ENCODE measurements around the gene GCH1. TPM values are rescaled to one million over a fixed set of nuclear protein-coding genes. Genes with fewer than 3 reads are reported as not detected.

Gene GCH1
- total RNA-seq, 1 experiment from 2014 or later: 16.7 TPM

- Histone ChIP-seq H2AFZ (ENCODE audit: low read depth, low read length, poor library complexity, severe bottlenecking) (no peak overlapping the region), H3K36me3 (ENCODE audit: control insufficient read depth in 1 of 2, insufficient read depth in 2 of 2, low read length in 2 of 2) (0 out of 4 replicates have a peak, but pooled peaks cover 0 to 5% of the 10 kb centered on the region in 2 experiments), H3K4me2 (ENCODE audit: low read length) (no peak overlapping the region), H3K9me3 (ENCODE audit: control insufficient read depth in 1 of 2, insufficient read depth in 1 of 2, low read depth in 1 of 2, low read length in 2 of 2) (no peaks in the 10 kb centered on the region), H3K27ac (ENCODE audit: low read depth, low read length) (no peak overlapping the region), H3K27me3 (ENCODE audit: insufficient read depth, low read length) (no peaks in the 10 kb centered on the region), H3K9me2 (ENCODE audit: insufficient read depth) (no peaks in the 10 kb centered on the region), H3K4me3 (replicated peaks in 1 of 2; ENCODE audit: low read depth in 1 of 2, low read length in 2 of 2) (no peak overlapping the region), H3K79me2 (ENCODE audit: insufficient read depth, low read length) (no peaks in the 10 kb centered on the region), H3K4me1 (ENCODE audit: control insufficient read depth in 1 of 2, insufficient read depth in 2 of 2, low read length in 2 of 2) (no peaks in the 10 kb centered on the region), H3K9ac (ENCODE audit: low read length) (no peak overlapping the region), H4K20me1 (ENCODE audit: insufficient read depth) (no peaks in the 10 kb centered on the region)
- intact Hi-C loops (cut with micrococcal nuclease): no loop called here
- DNase-seq (ENCODE audit: low read depth, low spot score) (no peak), ATAC-seq (no peak)
- no TSS peak for BruUV-seq (replicated peaks)
- TF ChIP-seq RAD21 (IDR thresholded peaks at IDR 0.05; ENCODE audit: low read depth): no peak
- TF ChIP-seq TCF7L2 (IDR thresholded peaks at IDR 0.05; ENCODE audit: borderline replicate concordance, extremely low read depth, insufficient read depth, insufficient read length): no peak
- no peak for TF ChIP-seq SIN3A (IDR thresholded peaks at IDR 0.05; ENCODE audit: low read depth)
- TF ChIP-seq REST (IDR thresholded peaks at IDR 0.05; ENCODE audit: low read depth): no peak
- TF ChIP-seq EZH2 (IDR thresholded peaks at IDR 0.05): no peak
- no peak for TF ChIP-seq ZNF274 (IDR thresholded peaks at IDR 0.05; ENCODE audit: low read depth, low read length)
- CTCF ChIA-PET: no interaction called here
- POLR2A ChIA-PET: no interaction called here
- RAD21 ChIA-PET (ENCODE audit: low non-redundant PET in 1 of 2, low total read pairs in 2 of 2, uncharacterized antibody in 2 of 2, unreplicated experiment in 2 of 2): no interaction called here
These were observed 32.5 kb upstream of the GCH1 start for GRCh38 chr14:54935100-54935499.

DNA sequence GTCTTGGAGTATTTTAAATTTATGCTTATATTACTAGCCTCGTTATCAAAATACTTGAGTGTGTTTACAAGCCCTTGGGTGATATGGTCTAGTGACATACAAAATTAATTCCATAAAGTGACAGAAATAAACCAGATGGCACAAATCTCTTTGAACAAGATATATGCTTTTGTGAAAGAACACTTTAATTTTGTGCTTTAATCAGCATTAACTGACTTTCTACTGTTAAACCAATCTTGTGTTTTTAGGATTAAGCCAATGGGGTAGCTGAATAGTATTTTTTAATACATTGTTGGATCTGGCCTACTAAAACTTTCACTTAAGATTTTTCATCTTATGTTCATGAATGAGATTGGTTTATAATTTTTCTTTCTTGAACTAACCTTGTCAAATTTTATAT lies 30.4 kb upstream of the GCH1 start:
- H3K9me3 ChIP-seq (ENCODE audit: control insufficient read depth in 1 of 2, insufficient read depth in 1 of 2, low read depth in 1 of 2, low read length in 2 of 2): no peaks in the 10 kb centered on the region
- CTCF ChIA-PET: no interaction called here
- no TSS peak for BruUV-seq (replicated peaks)
- RAD21 ChIA-PET (ENCODE audit: low non-redundant PET in 1 of 2, low total read pairs in 2 of 2, uncharacterized antibody in 2 of 2, unreplicated experiment in 2 of 2): no interaction called here
- H3K27ac ChIP-seq (ENCODE audit: low read depth, low read length): no peak overlapping the region
- no peak overlapping the region for H3K4me3 ChIP-seq (replicated peaks in 1 of 2; ENCODE audit: low read depth in 1 of 2, low read length in 2 of 2)
- H3K79me2 ChIP-seq (ENCODE audit: insufficient read depth, low read length): no peaks in the 10 kb centered on the region
- intact Hi-C loops (cut with micrococcal nuclease): no loop called here
- H3K4me2 ChIP-seq (ENCODE audit: low read length): no peak overlapping the region
- H3K27me3 ChIP-seq (ENCODE audit: insufficient read depth, low read length): no peaks in the 10 kb centered on the region
- H4K20me1 ChIP-seq (ENCODE audit: insufficient read depth): no peaks in the 10 kb centered on the region
- no peaks in the 10 kb centered on the region for H3K4me1 ChIP-seq (ENCODE audit: control insufficient read depth in 1 of 2, insufficient read depth in 2 of 2, low read length in 2 of 2)
- no peaks in the 10 kb centered on the region for H3K36me3 ChIP-seq (ENCODE audit: control insufficient read depth in 1 of 2, insufficient read depth in 2 of 2, low read length in 2 of 2)
- POLR2A ChIA-PET: no interaction called here
- no peak for DNase-seq (ENCODE audit: low read depth, low spot score)
- no peak overlapping the region for H2AFZ ChIP-seq (ENCODE audit: low read depth, low read length, poor library complexity, severe bottlenecking)
- no peaks in the 10 kb centered on the region for H3K9me2 ChIP-seq (ENCODE audit: insufficient read depth)
- no peak overlapping the region for H3K9ac ChIP-seq (ENCODE audit: low read length)
- no peak for ATAC-seq
- TF ChIP-seq SIN3A (IDR thresholded peaks at IDR 0.05; ENCODE audit: low read depth) (no peak), ELF1 (IDR thresholded peaks at IDR 0.05; ENCODE audit: borderline replicate concordance, low read depth) (no peak), CEBPB (IDR thresholded peaks at IDR 0.05; ENCODE audit: low read depth) (no peak), TCF7L2 (IDR thresholded peaks at IDR 0.05; ENCODE audit: borderline replicate concordance, extremely low read depth, insufficient read depth, insufficient read length) (no peak), RAD21 (IDR thresholded peaks at IDR 0.05; ENCODE audit: low read depth) (no peak), EGR1 (IDR thresholded peaks at IDR 0.05; ENCODE audit: low read depth) (no peak), ATF3 (IDR thresholded peaks at IDR 0.05) (no peak)
- TF ChIP-seq, protein P1, sequence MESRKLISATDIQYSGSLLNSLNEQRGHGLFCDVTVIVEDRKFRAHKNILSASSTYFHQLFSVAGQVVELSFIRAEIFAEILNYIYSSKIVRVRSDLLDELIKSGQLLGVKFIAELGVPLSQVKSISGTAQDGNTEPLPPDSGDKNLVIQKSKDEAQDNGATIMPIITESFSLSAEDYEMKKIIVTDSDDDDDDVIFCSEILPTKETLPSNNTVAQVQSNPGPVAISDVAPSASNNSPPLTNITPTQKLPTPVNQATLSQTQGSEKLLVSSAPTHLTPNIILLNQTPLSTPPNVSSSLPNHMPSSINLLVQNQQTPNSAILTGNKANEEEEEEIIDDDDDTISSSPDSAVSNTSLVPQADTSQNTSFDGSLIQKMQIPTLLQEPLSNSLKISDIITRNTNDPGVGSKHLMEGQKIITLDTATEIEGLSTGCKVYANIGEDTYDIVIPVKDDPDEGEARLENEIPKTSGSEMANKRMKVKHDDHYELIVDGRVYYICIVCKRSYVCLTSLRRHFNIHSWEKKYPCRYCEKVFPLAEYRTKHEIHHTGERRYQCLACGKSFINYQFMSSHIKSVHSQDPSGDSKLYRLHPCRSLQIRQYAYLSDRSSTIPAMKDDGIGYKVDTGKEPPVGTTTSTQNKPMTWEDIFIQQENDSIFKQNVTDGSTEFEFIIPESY (IDR thresholded peaks at IDR 0.05; ENCODE audit: extremely low read depth, insufficient replicate concordance, low read length): no peak
